Astrocyte (in vitro differentiated cells and primary cell): ENCODE results near the gene THRB. TPM values are rescaled to one million over a fixed set of nuclear protein-coding genes. Genes with fewer than 3 reads are reported as not detected.

ENCODE experiments used
- DNase-seq: peaks from one replicate; pipeline ENCODE4 v3.0.0-alpha.2; 2010; ENCODE audit warnings: low read depth
- FAIRE-seq: peaks from 2 replicates; lab custom pipeline; 2011; peaks lifted over from hg19 to GRCh38; lab: Jason Lieb, UNC
- H2AFZ ChIP-seq: 2 replicates; pipeline ENCODE4 v1.6.0; 2012; ENCODE audit warnings: low read depth, low read length, inconsistent platforms
- H3K27ac ChIP-seq: 2 replicates; pipeline ENCODE4 v1.5.1; 2011; ENCODE audit warnings: low read depth, low read length, inconsistent platforms
- H3K27me3 ChIP-seq: 2 replicates; pipeline ENCODE4 v1.6.0; 2011; ENCODE audit warnings: low read length, inconsistent platforms; ENCODE audit not compliant: insufficient read depth
- H3K36me3 ChIP-seq: 2 replicates; pipeline ENCODE4 v1.5.1; 2011; ENCODE audit warnings: low read length, inconsistent platforms; ENCODE audit not compliant: insufficient read depth
- H3K4me1 ChIP-seq: 2 replicates; pipeline ENCODE4 v1.5.1; 2011; ENCODE audit warnings: low read length, inconsistent platforms; ENCODE audit not compliant: insufficient read depth
- H3K4me2 ChIP-seq: 2 replicates; pipeline ENCODE4 v1.6.0; 2012; ENCODE audit warnings: low read length, inconsistent platforms
- H3K4me3 ChIP-seq: 2 replicates; pipeline ENCODE4 v1.5.1; 2011; ENCODE audit warnings: low read depth, mild to moderate bottlenecking, low read length, inconsistent platforms; ENCODE audit not compliant: insufficient read depth
- H3K79me2 ChIP-seq: 2 replicates; pipeline ENCODE4 v1.6.0; 2012; ENCODE audit warnings: mild to moderate bottlenecking, low read length, inconsistent platforms; ENCODE audit not compliant: insufficient read depth
- H3K9ac ChIP-seq: 2 replicates; pipeline ENCODE4 v1.6.0; 2012; ENCODE audit warnings: mild to moderate bottlenecking, low read length, inconsistent platforms
- H3K9me3 ChIP-seq: 2 replicates; pipeline ENCODE4 v1.5.1; 2012; ENCODE audit warnings: low read depth, mild to moderate bottlenecking, low read length, inconsistent platforms; ENCODE audit not compliant: insufficient read depth
- H4K20me1 ChIP-seq: 2 replicates; pipeline ENCODE4 v1.6.0; 2012; ENCODE audit warnings: low read length, inconsistent platforms; ENCODE audit not compliant: insufficient read depth
- H3K27ac Mint-ChIP-seq: one replicate; pipeline ENCODE4 v1.8.0; 2021; ENCODE audit warnings: mild to moderate bottlenecking, mixed read lengths; ENCODE audit not compliant: unreplicated experiment
- H3K27me3 Mint-ChIP-seq: one replicate; pipeline ENCODE4 v1.8.0; 2021; ENCODE audit warnings: low read depth, mixed read lengths; ENCODE audit not compliant: unreplicated experiment
- H3K36me3 Mint-ChIP-seq: one replicate; pipeline ENCODE4 v1.8.0; 2021; ENCODE audit warnings: low read depth, mixed read lengths; ENCODE audit not compliant: unreplicated experiment
- H3K4me1 Mint-ChIP-seq: one replicate; pipeline ENCODE4 v1.8.0; 2021; ENCODE audit warnings: low read depth, mixed read lengths; ENCODE audit not compliant: unreplicated experiment
- H3K4me3 Mint-ChIP-seq: one replicate; pipeline ENCODE4 v1.8.0; 2021; ENCODE audit warnings: mild to moderate bottlenecking, moderate library complexity, mixed read lengths; ENCODE audit not compliant: unreplicated experiment
- H3K9me3 Mint-ChIP-seq: one replicate; pipeline ENCODE4 v1.8.0; 2021; ENCODE audit warnings: mild to moderate bottlenecking, mixed read lengths; ENCODE audit not compliant: unreplicated experiment
- CTCF ChIP-seq: IDR thresholded peaks from 2 replicates; pipeline ENCODE4 v1.5.1; 2011; ENCODE audit warnings: low read depth, mild to moderate bottlenecking, inconsistent platforms, low read length, moderate library complexity; ENCODE audit not compliant: insufficient read depth
- EZH2 ChIP-seq: IDR thresholded peaks from 2 replicates; pipeline ENCODE4 v1.6.1; 2012; ENCODE audit warnings: mild to moderate bottlenecking, low read length, inconsistent platforms; ENCODE audit not compliant: insufficient read depth
- total RNA-seq: library from RNA; stranded (reverse); gene quantifications from 2 replicates; pipeline ENCODE4 v1.2.1, GENCODE V29; 2021

THRB gene
- total RNA-seq, 1 donor from 2014 or later, result 8.5 TPM

GRCh38 chr3:24479816-24480215 lies 14.8 kb downstream of the THRB start:
- FAIRE-seq (no peak), DNase-seq (no peak)
- H4K20me1 ChIP-seq, result no peaks in the 10 kb centered on the region
- no peak overlapping the region for H3K9ac ChIP-seq
- peaks cover 4% of the 10 kb centered on the region for H3K4me1 Mint-ChIP-seq
- H3K4me2 ChIP-seq, result no peak overlapping the region
- TF ChIP-seq EZH2 (no peak), CTCF (no peak)
- H3K27me3 Mint-ChIP-seq, result no peaks in the 10 kb centered on the region
- no peaks in the 10 kb centered on the region for H3K36me3 ChIP-seq
- no peak overlapping the region for H3K4me3 ChIP-seq
- H3K27me3 ChIP-seq, result no peaks in the 10 kb centered on the region
- H3K27ac Mint-ChIP-seq, result no peak overlapping the region
- H3K4me1 ChIP-seq, result no peaks in the 10 kb centered on the region
- H3K27ac ChIP-seq, result no peak overlapping the region
- peaks cover 4% of the 10 kb centered on the region for H3K36me3 Mint-ChIP-seq
- no peaks in the 10 kb centered on the region for H3K9me3 Mint-ChIP-seq
- no peak overlapping the region for H2AFZ ChIP-seq
- H3K79me2 ChIP-seq, result no peaks in the 10 kb centered on the region
- H3K9me3 ChIP-seq, result no peaks in the 10 kb centered on the region
- H3K4me3 Mint-ChIP-seq, result no peak overlapping the region

- Histone ChIP-seq H3K79me2 (no peaks in the 10 kb centered on the region), H3K9ac (no peak overlapping the region), H3K4me2 (no peak overlapping the region), H3K27ac (no peak overlapping the region), H3K36me3 (no peaks in the 10 kb centered on the region), H3K4me1 (no peaks in the 10 kb centered on the region), H3K27me3 (no peaks in the 10 kb centered on the region), H3K4me3 (no peak overlapping the region), H4K20me1 (no peaks in the 10 kb centered on the region), H3K9me3 (no peaks in the 10 kb centered on the region), H2AFZ (no peak overlapping the region)
- DNase-seq, result no peak
- Mint-ChIP-seq H3K27ac (no peak overlapping the region), H3K4me1 (peaks cover 7% of the 10 kb centered on the region), H3K9me3 (no peaks in the 10 kb centered on the region), H3K27me3 (no peaks in the 10 kb centered on the region), H3K36me3 (peaks cover 4% of the 10 kb centered on the region), H3K4me3 (no peak overlapping the region)
- TF ChIP-seq EZH2, result no peak
- no peak for TF ChIP-seq CTCF
- FAIRE-seq, result no peak
Observed at GRCh38 chr3:24476871-24477656, 17.6 kb downstream of the THRB start.

- no peak for FAIRE-seq
- no peak overlapping the region for H3K4me2 ChIP-seq
Observed at GRCh38 chr3:24475925-24476324, 18.7 kb downstream of the THRB start.

More at GRCh38 chr3:24475925-24476324, 18.7 kb downstream of the THRB start:
- Histone ChIP-seq H3K4me1 (no peaks in the 10 kb centered on the region), H2AFZ (no peak overlapping the region), H4K20me1 (no peaks in the 10 kb centered on the region), H3K9ac (no peak overlapping the region), H3K27ac (no peak overlapping the region), H3K4me3 (no peak overlapping the region), H3K79me2 (no peaks in the 10 kb centered on the region), H3K36me3 (no peaks in the 10 kb centered on the region), H3K27me3 (no peaks in the 10 kb centered on the region), H3K9me3 (no peaks in the 10 kb centered on the region)
- no peak for TF ChIP-seq EZH2
- DNase-seq, result no peak
- Mint-ChIP-seq H3K4me3 (no peak overlapping the region), H3K4me1 (peaks cover 13% of the 10 kb centered on the region), H3K9me3 (no peaks in the 10 kb centered on the region), H3K27ac (no peak overlapping the region), H3K27me3 (no peaks in the 10 kb centered on the region), H3K36me3 (peaks cover 4% of the 10 kb centered on the region)
